Smooth muscle cell (in vitro differentiated cells): ENCODE results near the gene ATG7. TPM values are rescaled to one million over a fixed set of nuclear protein-coding genes. Genes with fewer than 3 reads are reported as not detected.

ENCODE experiments used
- DNase-seq: peaks from one replicate; lab custom pipeline; 2025; ENCODE audit not compliant: unreplicated experiment; lab: John Stamatoyannopoulos, UW
- H2AFZ ChIP-seq: fragments of 200-600 bp; sonication (generic); 2 replicates; pipeline ENCODE4 v1.6.0; 2016; ENCODE audit warnings: antibody characterized with exemption, low read depth, mild to moderate bottlenecking
- H3F3A ChIP-seq: fragments of 200-600 bp; sonication (generic); 2 replicates; pipeline ENCODE4 v1.6.0; 2017; ENCODE audit warnings: antibody characterized with exemption, low read depth
- H3K27ac ChIP-seq: fragments of 200-600 bp; sonication (generic); 2 replicates; pipeline ENCODE4 v1.5.1; 2016; ENCODE audit warnings: low read depth, mild to moderate bottlenecking
- H3K27me3 ChIP-seq: fragments of 200-600 bp; sonication (generic); 2 replicates; pipeline ENCODE4 v1.6.1; 2016; ENCODE audit warnings: low read depth, mild to moderate bottlenecking
- H3K36me3 ChIP-seq: fragments of 200-600 bp; sonication (generic); 2 replicates; pipeline ENCODE4 v1.5.1; 2016; ENCODE audit warnings: low read depth
- H3K4me1 ChIP-seq: fragments of 200-600 bp; sonication (generic); 2 replicates; pipeline ENCODE4 v1.5.1; 2016; ENCODE audit warnings: low read depth
- H3K4me2 ChIP-seq: fragments of 200-600 bp; sonication (generic); 2 replicates; pipeline ENCODE4 v1.6.0; 2016; ENCODE audit warnings: mild to moderate bottlenecking
- H3K4me3 ChIP-seq: fragments of 200-600 bp; sonication (generic); 2 replicates; pipeline ENCODE4 v1.5.1; 2016; ENCODE audit warnings: mild to moderate bottlenecking
- H3K79me2 ChIP-seq: fragments of 200-600 bp; sonication (generic); 2 replicates; pipeline ENCODE4 v1.6.0; 2016; ENCODE audit warnings: low read depth, mild to moderate bottlenecking
- H3K9ac ChIP-seq: fragments of 200-600 bp; sonication (generic); 2 replicates; pipeline ENCODE4 v1.6.0; 2016; ENCODE audit warnings: low read depth
- H3K9me3 ChIP-seq: fragments of 200-600 bp; sonication (generic); replicated peaks from 2 replicates; pipeline ENCODE4 v1.5.1; 2016; ENCODE audit warnings: low read depth
- H4K20me1 ChIP-seq: fragments of 200-600 bp; sonication (generic); 2 replicates; pipeline ENCODE4 v1.6.0; 2016; ENCODE audit warnings: low read depth
- WGBS: methylation state at CpG from one replicate; pipeline ENCODE4 v1.1.7; 2016; ENCODE audit warnings: low lambda C conversion rate; 5-methylcytosine and 5-hydroxymethylcytosine counted together
- polyA plus RNA-seq: library from polyadenylated mRNA; unstranded; fragments of >200 nt; fragmentation: Nextera tagmentation; extraction: Ambion mirVana; gene quantifications from 2 replicates; pipeline ENCODE4 v1.2.1, GENCODE V29; 2016
- total RNA-seq: library from RNA; depleted of rRNA; stranded (reverse); fragments of >200 nt; gene quantifications from 2 replicates; pipeline ENCODE4 v1.2.3, GENCODE V29; 2014
- TF ChIP-seq, protein P1 (sequence below): fragments of 200-600 bp; sonication (generic); IDR thresholded peaks from 2 replicates; pipeline ENCODE4 v1.5.1; 2017; ENCODE audit warnings: borderline replicate concordance, mild to moderate bottlenecking, antibody characterized with exemption; ENCODE audit not compliant: insufficient read depth, poor library complexity, severe bottlenecking

ATG7 gene
- total and polyA plus RNA-seq, 2 experiments from 2014 or later = 19.4 to 40.3 TPM

DNA sequence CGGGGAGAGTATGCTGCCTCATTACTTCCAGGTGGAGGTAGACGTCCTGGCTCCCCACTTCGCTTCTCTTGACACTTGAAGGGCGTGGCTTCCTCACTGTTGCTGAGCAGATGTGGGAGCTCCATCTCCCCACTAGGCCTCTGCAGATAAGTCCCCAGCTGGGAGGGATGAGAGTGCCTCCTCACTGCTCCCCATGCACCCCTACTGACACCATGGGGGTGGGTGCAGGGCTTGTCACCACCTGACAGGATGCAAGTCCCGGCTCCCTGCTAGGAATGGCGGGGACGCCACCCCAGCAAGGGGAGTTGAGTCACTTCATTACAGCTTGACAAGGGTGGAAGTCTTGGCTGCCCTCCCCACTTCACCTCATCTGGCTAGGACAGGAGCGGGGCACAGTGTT, 36.8 kb upstream of the ATG7 start:
- WGBS = 90% methylated on average over 8 of the region's 8 CpGs
- no peak for DNase-seq
- Histone ChIP-seq H3K36me3 (no peaks in the 10 kb centered on the region), H3K4me1 (no peaks in the 10 kb centered on the region), H2AFZ (no peak overlapping the region), H3K4me3 (no peak overlapping the region), H3F3A (peaks cover 11% of the 10 kb centered on the region), H3K9ac (no peak overlapping the region), H3K4me2 (no peak overlapping the region), H3K9me3 (no peaks in the 10 kb centered on the region), H4K20me1 (no peaks in the 10 kb centered on the region), H3K27ac (no peak overlapping the region), H3K27me3 (no peaks in the 10 kb centered on the region), H3K79me2 (no peaks in the 10 kb centered on the region)
- TF ChIP-seq, protein P1, sequence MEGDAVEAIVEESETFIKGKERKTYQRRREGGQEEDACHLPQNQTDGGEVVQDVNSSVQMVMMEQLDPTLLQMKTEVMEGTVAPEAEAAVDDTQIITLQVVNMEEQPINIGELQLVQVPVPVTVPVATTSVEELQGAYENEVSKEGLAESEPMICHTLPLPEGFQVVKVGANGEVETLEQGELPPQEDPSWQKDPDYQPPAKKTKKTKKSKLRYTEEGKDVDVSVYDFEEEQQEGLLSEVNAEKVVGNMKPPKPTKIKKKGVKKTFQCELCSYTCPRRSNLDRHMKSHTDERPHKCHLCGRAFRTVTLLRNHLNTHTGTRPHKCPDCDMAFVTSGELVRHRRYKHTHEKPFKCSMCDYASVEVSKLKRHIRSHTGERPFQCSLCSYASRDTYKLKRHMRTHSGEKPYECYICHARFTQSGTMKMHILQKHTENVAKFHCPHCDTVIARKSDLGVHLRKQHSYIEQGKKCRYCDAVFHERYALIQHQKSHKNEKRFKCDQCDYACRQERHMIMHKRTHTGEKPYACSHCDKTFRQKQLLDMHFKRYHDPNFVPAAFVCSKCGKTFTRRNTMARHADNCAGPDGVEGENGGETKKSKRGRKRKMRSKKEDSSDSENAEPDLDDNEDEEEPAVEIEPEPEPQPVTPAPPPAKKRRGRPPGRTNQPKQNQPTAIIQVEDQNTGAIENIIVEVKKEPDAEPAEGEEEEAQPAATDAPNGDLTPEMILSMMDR = no peak

DNA sequence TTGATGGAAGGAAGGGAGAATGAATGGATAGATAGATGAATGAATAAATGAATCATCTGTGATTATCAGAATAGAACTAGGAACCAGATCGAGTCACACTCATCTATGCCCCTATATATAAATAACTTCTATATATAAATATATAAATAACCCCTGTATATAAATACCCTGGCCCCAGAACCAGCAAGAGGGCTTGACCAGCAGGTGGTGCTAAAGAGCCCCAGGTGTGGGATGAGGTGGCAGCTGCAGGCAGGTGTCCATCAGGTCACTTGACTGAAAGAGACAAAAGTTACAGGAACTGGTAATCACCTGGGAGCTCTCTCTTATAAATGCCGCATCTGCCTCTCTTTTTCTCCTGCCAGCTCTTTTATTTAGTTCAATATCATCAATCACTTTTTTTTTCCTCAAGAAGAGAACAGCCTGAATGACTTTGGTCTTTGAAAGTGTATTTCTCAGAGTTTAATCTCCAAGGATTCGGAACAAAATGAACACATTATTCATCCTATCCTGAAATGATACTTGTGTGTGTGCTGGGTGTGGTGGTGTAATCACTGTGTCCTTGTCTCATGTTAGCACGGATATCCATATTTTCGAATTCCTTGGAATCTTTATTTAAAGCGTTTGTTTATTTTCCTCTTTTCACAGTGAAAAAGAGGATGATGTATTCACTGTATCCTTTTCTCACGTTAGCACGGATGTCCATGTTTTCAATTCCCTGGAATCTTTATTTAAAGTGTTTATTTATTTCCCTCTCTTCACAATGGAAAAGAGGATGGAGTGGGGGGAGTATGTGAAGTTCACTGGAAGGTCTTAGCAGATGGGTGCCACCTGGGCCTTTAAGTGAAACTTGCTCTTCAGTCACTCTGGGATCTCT, 35.4 kb upstream of the ATG7 start:
- TF ChIP-seq, protein P1 = peak; percentile 80
- 61% methylated on average over 8 of the region's 8 CpGs for WGBS
- H3F3A ChIP-seq = peaks cover 11% of the 10 kb centered on the region
- no peak overlapping the region for H2AFZ ChIP-seq
- H3K36me3 ChIP-seq = no peaks in the 10 kb centered on the region
- no peak overlapping the region for H3K9ac ChIP-seq
- H3K4me3 ChIP-seq = no peak overlapping the region
- no peaks in the 10 kb centered on the region for H3K9me3 ChIP-seq
- H4K20me1 ChIP-seq = no peaks in the 10 kb centered on the region
- H3K27ac ChIP-seq = peak overlapping the region; percentile 97
- H3K4me1 ChIP-seq = no peaks in the 10 kb centered on the region
- no peaks in the 10 kb centered on the region for H3K79me2 ChIP-seq
- no peak for DNase-seq
- H3K4me2 ChIP-seq = no peak overlapping the region
- H3K27me3 ChIP-seq = no peaks in the 10 kb centered on the region

DNA sequence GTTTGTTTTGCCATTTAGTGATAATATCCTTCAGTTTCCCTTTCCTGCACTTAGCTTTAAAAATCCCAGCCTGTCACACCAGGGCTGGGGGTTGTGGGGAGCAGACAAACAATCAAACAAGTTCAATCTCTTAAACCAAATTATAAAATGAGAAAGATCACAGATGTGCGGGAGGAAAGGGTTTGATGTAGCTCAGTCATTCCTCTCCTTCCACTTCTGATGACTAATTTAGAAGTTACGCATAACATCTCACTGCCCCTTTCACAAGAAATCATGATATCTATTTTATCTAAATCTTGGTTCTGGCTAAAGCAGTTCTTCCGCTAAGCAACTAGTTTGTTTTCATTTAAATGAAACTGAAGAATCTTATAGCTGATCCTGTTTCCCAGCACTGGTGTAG, 34.1 kb upstream of the ATG7 start:
- Histone ChIP-seq H3K79me2 (no peaks in the 10 kb centered on the region), H3F3A (peaks cover 11% of the 10 kb centered on the region), H4K20me1 (no peaks in the 10 kb centered on the region), H3K4me1 (no peaks in the 10 kb centered on the region), H3K4me2 (peak overlapping the region; percentile 74), H3K27ac (peak overlapping the region; percentile 97), H3K36me3 (no peaks in the 10 kb centered on the region), H3K9ac (peak overlapping the region; percentile 76), H3K4me3 (no peak overlapping the region), H3K9me3 (no peaks in the 10 kb centered on the region), H3K27me3 (no peaks in the 10 kb centered on the region), H2AFZ (no peak overlapping the region)
- WGBS = 10% methylated on average over 3 of the region's 3 CpGs
- no peak for DNase-seq
- TF ChIP-seq, protein P1 = no peak
